CD4-positive, CD25-positive, alpha-beta regulatory T cell (primary cell): Measurements from ENCODE around the gene LTC4S. TPM values are rescaled to one million over a fixed set of nuclear protein-coding genes. Genes with fewer than 3 reads are reported as not detected.

Experiments used
- ATAC-seq, 2 donors: fragments of 150-1000 bp; cut with Tn5 transposase; one replicate each; pipeline ENCODE4 v1.10.0; 2021; ENCODE audit warnings: low read depth in 2 of 2, moderate number of reproducible peaks in 2 of 2, moderate library complexity in 1 of 2
- DNase-seq, 3 donors: peaks; one replicate each; pipeline versions ENCODE4 v3.0.0 to v3.0.0-alpha.2; 2012 to 2022; ENCODE audit warnings: mixed read lengths in 1 of 3
- H3K27ac ChIP-seq: one replicate; pipeline ENCODE4 v1.7.0; 2013; ENCODE audit warnings: mild to moderate bottlenecking, low read length; ENCODE audit not compliant: insufficient read depth, poor library complexity, severe bottlenecking
- H3K27me3 ChIP-seq: one replicate; pipeline ENCODE4 v1.7.0; 2013; ENCODE audit warnings: low read length; ENCODE audit not compliant: control insufficient read depth, insufficient read depth
- H3K36me3 ChIP-seq: one replicate; pipeline ENCODE4 v1.7.0; 2013; ENCODE audit warnings: mild to moderate bottlenecking, low read length, moderate library complexity; ENCODE audit not compliant: control insufficient read depth, insufficient read depth
- H3K4me1 ChIP-seq: 2 replicates; pipeline ENCODE4 v1.7.0; 2013; ENCODE audit warnings: mild to moderate bottlenecking, low read length; ENCODE audit not compliant: insufficient read depth, control insufficient read depth, poor library complexity, severe bottlenecking
- H3K4me3 ChIP-seq: one replicate; pipeline ENCODE4 v1.7.0; 2013; ENCODE audit warnings: low read depth, mild to moderate bottlenecking, low read length, moderate library complexity
- H3K9me3 ChIP-seq, 2 experiments: 1 replicate in 1 of 2; 2 replicates in 1 of 2; pipeline ENCODE4 v1.7.0; 2013; ENCODE audit warnings: low read length in 2 of 2, mild to moderate bottlenecking in 1 of 2, moderate library complexity in 1 of 2; ENCODE audit not compliant: control insufficient read depth in 2 of 2
- H3K27ac Mint-ChIP-seq, 3 donors: one replicate each; pipeline ENCODE4 v1.8.0; 2020 to 2022; ENCODE audit warnings: mild to moderate bottlenecking in 3 of 3, mixed read lengths in 3 of 3, moderate library complexity in 2 of 3
- H3K27me3 Mint-ChIP-seq: one replicate; pipeline ENCODE4 v1.8.0; 2022; ENCODE audit warnings: mild to moderate bottlenecking, mixed read lengths
- H3K36me3 Mint-ChIP-seq: one replicate; pipeline ENCODE4 v1.8.0; 2020; ENCODE audit warnings: mixed read lengths
- H3K4me1 Mint-ChIP-seq, 4 donors: one replicate each; pipeline ENCODE4 v1.8.0; 2020 to 2022; ENCODE audit warnings: mixed read lengths in 4 of 4, mild to moderate bottlenecking in 1 of 4
- H3K4me3 Mint-ChIP-seq, 4 donors: one replicate each; pipeline ENCODE4 v1.8.0; 2020 to 2022; ENCODE audit warnings: mild to moderate bottlenecking in 4 of 4, mixed read lengths in 4 of 4, moderate library complexity in 3 of 4
- H3K9me3 Mint-ChIP-seq, 7 donors: one replicate each; pipeline ENCODE4 v1.8.0; 2020 to 2022; ENCODE audit warnings: mixed read lengths in 7 of 7, mild to moderate bottlenecking in 3 of 7, moderate library complexity in 2 of 7
- polyA plus RNA-seq, 4 donors: library from polyadenylated mRNA; unstranded; fragments of 300-500 nt; fragmentation: Illumina TruSeq; gene quantifications; one replicate each; pipeline ENCODE4 v1.2.3, GENCODE V29; 2021
- total RNA-seq: library from RNA; stranded (reverse); gene quantifications from one replicate; pipeline ENCODE4 v1.2.3, GENCODE V29; 2022

The LTC4S gene
- total and polyA plus RNA-seq, 5 donors from 2014 or later, result 0.48 to 4.3 (median 1.8) TPM

GRCh38 chr5:179802207-179802883, 8.6 kb downstream of the LTC4S start:
- H3K27ac Mint-ChIP-seq, result peak overlapping the region in 1 of 3 donors; percentile 62
- Histone ChIP-seq H3K4me1 (peaks cover 30% of the 10 kb centered on the region), H3K27ac (no peak overlapping the region), H3K4me3 (no peak overlapping the region), H3K27me3 (no peaks in the 10 kb centered on the region), H3K9me3 (no peaks in the 10 kb centered on the region), H3K36me3 (peaks cover 11% of the 10 kb centered on the region)
- peaks cover 0 to 34% (median 21%) of the 10 kb centered on the region in 4 donors for H3K4me1 Mint-ChIP-seq
- peaks cover 0 to 4% (median 0%) of the 10 kb centered on the region in 7 donors for H3K9me3 Mint-ChIP-seq
- ATAC-seq (no peak), DNase-seq (no peak)
- peak overlapping the region in 2 of 4 donors; percentile 46 to 78 for H3K4me3 Mint-ChIP-seq
- H3K27me3 Mint-ChIP-seq, result no peaks in the 10 kb centered on the region
- peaks cover 14% of the 10 kb centered on the region for H3K36me3 Mint-ChIP-seq

- H3K27me3 Mint-ChIP-seq, result no peaks in the 10 kb centered on the region
- Histone ChIP-seq H3K27ac (peak overlapping the region; percentile 29), H3K9me3 (no peaks in the 10 kb centered on the region), H3K4me1 (peaks cover 34% of the 10 kb centered on the region), H3K4me3 (no peak overlapping the region), H3K36me3 (peaks cover 11% of the 10 kb centered on the region), H3K27me3 (no peaks in the 10 kb centered on the region)
- H3K4me1 Mint-ChIP-seq, result peaks cover 0 to 32% (median 21%) of the 10 kb centered on the region in 4 donors
- H3K36me3 Mint-ChIP-seq, result peaks cover 12% of the 10 kb centered on the region
- H3K27ac Mint-ChIP-seq, result peak overlapping the region in 1 of 3 donors; percentile 91
- peaks cover 0 to 4% (median 0%) of the 10 kb centered on the region in 7 donors for H3K9me3 Mint-ChIP-seq
- DNase-seq, result no peak
- ATAC-seq, result no peak
- H3K4me3 Mint-ChIP-seq, result peak overlapping the region; percentile 46 to 96 (median 56)
Observed at GRCh38 chr5:179802950-179803562, 9.3 kb downstream of the LTC4S start.

GRCh38 chr5:179803651-179804554, 10.1 kb downstream of the LTC4S start:
- H3K4me1 ChIP-seq, result peaks cover 34% of the 10 kb centered on the region
- no peak overlapping the region for H3K4me3 ChIP-seq
- H3K36me3 ChIP-seq, result peaks cover 4% of the 10 kb centered on the region
- no peaks in the 10 kb centered on the region for H3K27me3 ChIP-seq
- ATAC-seq (peak in 1 of 2 donors; percentile 3), DNase-seq (peak in 1 of 3 donors; percentile 59)
- no peaks in the 10 kb centered on the region for H3K27me3 Mint-ChIP-seq
- peak overlapping the region; percentile 43 to 91 (median 87) for H3K27ac Mint-ChIP-seq
- H3K27ac ChIP-seq, result no peak overlapping the region
- H3K4me1 Mint-ChIP-seq, result peaks cover 0 to 35% (median 21%) of the 10 kb centered on the region in 4 donors
- H3K4me3 Mint-ChIP-seq, result peak overlapping the region; percentile 66 to 96 (median 88)
- peaks cover 0 to 4% (median 0%) of the 10 kb centered on the region in 7 donors for H3K9me3 Mint-ChIP-seq
- peaks cover 11% of the 10 kb centered on the region for H3K36me3 Mint-ChIP-seq
- H3K9me3 ChIP-seq, result no peaks in the 10 kb centered on the region

DNA sequence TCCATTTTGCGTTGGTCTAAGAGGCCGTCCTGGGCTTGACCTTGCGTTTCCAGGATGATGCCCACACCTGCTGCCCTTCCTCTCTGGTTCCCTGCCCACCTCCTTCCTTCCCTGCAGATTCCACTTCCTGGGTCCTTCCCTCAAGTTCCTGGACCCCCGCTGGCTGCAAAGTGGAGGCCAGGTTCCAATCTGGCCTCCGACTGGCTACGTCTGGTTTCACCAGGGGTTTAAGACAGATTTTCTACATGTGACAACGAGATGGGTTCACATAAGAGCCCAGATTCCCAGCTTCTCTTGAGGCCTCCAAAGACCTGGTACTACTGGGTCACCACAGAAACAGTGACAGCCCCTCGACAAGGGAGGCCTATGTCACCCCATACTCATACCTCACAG, 10.8 kb downstream of the LTC4S start:
- peaks cover 34% of the 10 kb centered on the region for H3K4me1 ChIP-seq
- ATAC-seq (no peak), DNase-seq (no peak)
- peak overlapping the region; percentile 72 for H3K27ac ChIP-seq
- H3K4me3 ChIP-seq, result no peak overlapping the region
- no peaks in the 10 kb centered on the region for H3K27me3 ChIP-seq
- H3K36me3 ChIP-seq, result no peaks in the 10 kb centered on the region
- H3K9me3 ChIP-seq, result no peaks in the 10 kb centered on the region
- Mint-ChIP-seq H3K9me3 (peaks cover 0 to 4% (median 0%) of the 10 kb centered on the region in 7 donors), H3K4me1 (peaks cover 0 to 35% (median 21%) of the 10 kb centered on the region in 4 donors), H3K4me3 (peak overlapping the region; percentile 66 to 96 (median 88)), H3K27me3 (no peaks in the 10 kb centered on the region), H3K36me3 (peaks cover 5% of the 10 kb centered on the region), H3K27ac (peak overlapping the region in 2 of 3 donors; percentile 91 to 92)

- Mint-ChIP-seq H3K36me3 (peaks cover 3% of the 10 kb centered on the region), H3K27ac (peak overlapping the region; percentile 83 to 92 (median 91)), H3K27me3 (no peaks in the 10 kb centered on the region), H3K4me1 (peaks cover 0 to 35% (median 21%) of the 10 kb centered on the region in 4 donors), H3K4me3 (peak overlapping the region; percentile 66 to 96 (median 88)), H3K9me3 (peaks cover 0 to 4% (median 0%) of the 10 kb centered on the region in 7 donors)
- H3K27me3 ChIP-seq, result no peaks in the 10 kb centered on the region
- H3K4me3 ChIP-seq, result peak overlapping the region; percentile 32
- ATAC-seq (no peak), DNase-seq (no peak)
- H3K36me3 ChIP-seq, result no peaks in the 10 kb centered on the region
- H3K27ac ChIP-seq, result peak overlapping the region; percentile 72
- H3K9me3 ChIP-seq, result no peaks in the 10 kb centered on the region
- H3K4me1 ChIP-seq, result peaks cover 34% of the 10 kb centered on the region
Observed at GRCh38 chr5:179805070-179805528, 11.3 kb downstream of the LTC4S start.

DNA sequence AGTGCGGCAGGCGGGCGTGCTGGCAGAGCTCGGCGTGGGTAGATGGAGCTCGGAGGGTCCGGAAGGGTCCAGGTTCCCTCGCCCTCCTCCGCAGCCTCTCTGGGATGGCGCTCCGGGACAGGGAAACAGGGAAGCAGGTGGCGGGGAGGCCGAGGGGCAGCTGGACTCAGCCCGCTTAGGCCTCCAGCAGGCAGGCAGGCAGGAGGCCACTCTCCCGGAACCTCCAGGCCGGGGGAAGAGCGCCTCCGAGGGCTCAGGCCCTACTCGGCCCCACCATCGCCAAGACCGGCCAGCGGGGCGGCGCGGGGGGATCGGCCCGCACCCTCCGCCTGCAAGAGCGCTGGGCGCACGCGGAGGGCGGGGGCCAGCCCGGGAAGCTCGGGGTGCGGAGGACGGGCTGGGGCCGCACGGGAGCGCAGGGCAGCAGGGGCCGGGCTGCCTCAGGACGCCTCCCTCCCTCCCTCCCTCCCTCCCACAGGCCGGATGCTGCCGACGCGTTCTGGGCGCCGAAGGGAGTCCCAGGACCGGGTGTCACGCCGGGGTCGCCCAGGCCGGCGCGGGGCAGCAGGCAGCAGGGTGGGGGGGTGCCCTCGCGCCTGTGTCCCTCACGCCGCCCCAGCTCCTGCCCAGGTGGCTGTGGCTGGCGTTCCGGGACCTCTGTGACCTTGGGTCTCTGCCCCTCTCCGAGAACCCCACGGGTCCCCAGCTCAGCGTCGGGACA, 11.9 kb downstream of the LTC4S start:
- Histone ChIP-seq H3K36me3 (no peaks in the 10 kb centered on the region), H3K27ac (peak overlapping the region; percentile 72), H3K27me3 (no peaks in the 10 kb centered on the region), H3K4me1 (peaks cover 34% of the 10 kb centered on the region), H3K4me3 (no peak overlapping the region), H3K9me3 (no peaks in the 10 kb centered on the region)
- ATAC-seq (peak; percentile 8 to 9), DNase-seq (peak in 2 of 3 donors; percentile 36 to 72)
- Mint-ChIP-seq H3K4me1 (peaks cover 0 to 35% (median 21%) of the 10 kb centered on the region in 4 donors), H3K9me3 (peaks cover 0 to 4% (median 0%) of the 10 kb centered on the region in 7 donors), H3K27me3 (no peaks in the 10 kb centered on the region), H3K36me3 (peaks cover 3% of the 10 kb centered on the region), H3K27ac (peak overlapping the region in 2 of 3 donors; percentile 91 to 92), H3K4me3 (peak overlapping the region; percentile 66 to 96 (median 88))
